ENCODE results near the gene RNMT.
"Not testable (repeated sequence)": the region's sequence is repeated elsewhere in the genome, so short reads cannot be mapped to it uniquely, and the experiment has no call there.

RNMT gene

DNA sequence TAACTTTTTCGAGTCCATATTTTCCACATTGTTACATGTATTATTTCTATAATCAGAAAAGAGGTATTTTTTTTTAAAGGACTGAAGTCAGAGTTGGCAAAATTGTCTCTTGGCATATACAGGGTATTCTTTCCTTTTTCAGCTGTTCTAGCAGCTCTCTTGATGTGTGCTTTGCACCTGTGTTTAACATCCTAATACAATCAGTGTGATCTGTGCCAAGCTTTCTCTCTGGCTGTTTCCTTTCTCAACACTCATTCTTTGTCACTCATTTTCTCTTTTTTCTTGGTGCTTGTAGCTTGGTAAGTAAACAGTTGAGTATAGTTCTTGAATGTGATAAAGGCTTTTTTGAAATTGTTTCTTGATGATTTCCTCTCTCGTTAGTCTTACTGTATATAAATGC is 9.2 kb downstream of the RNMT start:
- DNase-seq (ENCODE audit: low read depth): no peak

DNA sequence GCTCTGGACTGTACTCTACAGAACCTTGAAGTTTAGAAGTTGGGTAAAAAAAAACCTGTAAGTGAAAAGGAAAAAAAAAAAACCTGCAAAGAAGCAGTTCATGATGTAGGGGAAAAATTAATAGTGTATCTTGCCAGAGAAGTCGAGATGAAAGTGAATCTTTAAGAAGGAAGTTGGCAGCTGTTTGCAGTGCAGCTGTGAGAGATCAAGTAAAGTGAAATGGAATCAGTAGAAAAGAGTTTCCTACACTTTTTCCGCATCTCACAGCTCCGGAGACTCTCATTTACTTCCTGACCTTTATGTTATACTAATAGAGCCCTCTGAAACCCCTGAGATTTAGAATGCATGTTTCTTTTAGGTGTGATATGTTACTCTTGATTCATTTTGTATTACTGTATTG is 19.2 kb downstream of the RNMT start:
- no peak for DNase-seq (ENCODE audit: low read depth)

DNA sequence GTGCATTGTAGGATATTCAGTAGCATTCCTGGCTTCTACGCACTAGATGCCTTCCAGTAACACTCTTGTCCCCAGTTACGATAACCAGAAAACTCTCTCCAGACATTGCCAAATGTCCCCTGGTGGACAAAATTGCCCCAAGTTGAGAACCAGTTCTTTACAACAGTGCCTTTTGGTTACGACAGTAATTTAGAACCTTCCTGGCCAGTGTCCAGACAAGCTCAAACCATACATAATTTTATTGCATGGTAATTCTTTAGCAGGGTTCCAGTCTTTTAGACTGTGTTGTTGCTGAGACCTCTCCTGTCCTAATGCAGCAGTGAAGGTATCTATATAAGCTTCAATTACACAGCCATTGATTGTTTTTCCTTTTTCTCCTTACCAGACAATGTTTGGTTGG is 20.2 kb downstream of the RNMT start:
- DNase-seq (ENCODE audit: low read depth): no peak

DNA sequence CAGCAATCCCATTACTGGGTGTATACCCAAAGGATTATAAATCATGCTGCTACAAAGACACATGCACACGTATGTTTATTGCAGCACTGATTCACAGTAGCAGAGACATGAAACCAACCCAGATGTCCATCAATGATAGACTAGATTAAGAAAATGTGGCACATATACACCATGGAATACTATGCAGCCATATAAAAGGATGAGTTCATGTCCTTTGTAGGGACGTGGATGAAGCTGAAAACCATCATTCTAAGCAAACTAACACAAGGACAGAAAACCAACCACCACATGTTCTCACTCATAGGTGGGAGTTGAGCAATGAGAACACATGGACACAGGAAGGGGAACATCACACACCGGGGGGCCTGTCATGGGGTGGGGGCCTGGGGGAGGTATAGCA is 25.1 kb downstream of the RNMT start:
- not testable (repeated sequence) for DNase-seq (ENCODE audit: low read depth)

DNA sequence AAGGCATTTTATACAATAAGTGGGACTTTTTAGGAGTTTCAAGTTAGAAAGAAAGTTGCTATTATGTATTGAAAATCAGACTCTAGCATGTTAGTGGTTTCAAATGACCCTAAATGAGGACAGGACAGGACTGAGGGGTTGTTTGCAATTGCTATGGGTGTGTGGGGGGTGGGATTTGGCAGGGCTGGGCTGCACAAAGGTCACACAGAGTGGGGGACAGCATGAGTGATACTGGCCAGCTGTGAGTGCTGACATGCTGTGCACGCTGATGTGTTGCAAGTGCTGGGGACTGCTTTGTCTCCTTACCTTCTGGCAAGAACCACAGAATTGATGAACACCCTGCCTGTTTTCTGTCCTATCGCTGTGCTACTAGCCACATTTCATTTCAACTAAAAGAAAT is 29.8 kb downstream of the RNMT start:
- no peak for DNase-seq (ENCODE audit: low read depth)

DNA sequence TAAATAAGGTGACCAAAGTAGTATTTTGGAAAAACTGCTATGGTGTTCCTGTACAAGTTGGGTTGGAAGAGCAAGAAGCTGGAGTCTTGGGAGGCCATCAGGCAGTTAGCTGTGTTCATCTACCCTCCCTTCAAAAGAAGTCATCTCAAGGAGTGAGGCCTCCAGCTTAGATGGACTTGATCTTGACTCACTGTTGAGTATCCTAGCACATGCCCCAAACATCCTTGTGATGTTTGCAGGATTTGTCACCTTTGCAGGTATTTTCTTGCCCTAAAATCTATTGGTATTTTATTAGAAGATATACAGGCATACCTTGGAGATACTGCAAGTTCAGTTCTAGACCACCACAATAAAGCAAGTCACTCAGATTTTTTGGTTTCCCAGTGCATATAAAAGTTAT is 30.2 kb downstream of the RNMT start:
- no peak for DNase-seq (ENCODE audit: low read depth)

DNA sequence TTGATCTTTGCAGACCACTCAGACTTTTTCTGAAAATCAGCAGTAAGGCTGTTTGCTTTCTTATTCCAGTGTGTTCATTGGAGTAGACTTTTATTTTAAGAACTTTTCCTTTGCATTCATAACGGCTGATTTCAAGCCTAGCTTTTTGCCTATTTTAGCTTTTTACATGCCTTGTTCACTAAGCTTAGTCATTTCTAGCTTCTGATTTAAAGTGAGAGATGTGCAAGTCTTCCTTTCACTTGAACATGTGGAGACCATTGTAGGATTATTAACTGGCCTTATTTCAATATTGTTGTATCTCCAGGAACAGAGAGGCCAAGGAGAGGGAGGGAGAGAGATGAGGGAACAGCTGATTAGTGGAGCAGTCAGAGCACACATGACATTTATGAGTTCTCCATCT is 32.1 kb downstream of the RNMT start:
- no peak for DNase-seq (ENCODE audit: low read depth)

DNA sequence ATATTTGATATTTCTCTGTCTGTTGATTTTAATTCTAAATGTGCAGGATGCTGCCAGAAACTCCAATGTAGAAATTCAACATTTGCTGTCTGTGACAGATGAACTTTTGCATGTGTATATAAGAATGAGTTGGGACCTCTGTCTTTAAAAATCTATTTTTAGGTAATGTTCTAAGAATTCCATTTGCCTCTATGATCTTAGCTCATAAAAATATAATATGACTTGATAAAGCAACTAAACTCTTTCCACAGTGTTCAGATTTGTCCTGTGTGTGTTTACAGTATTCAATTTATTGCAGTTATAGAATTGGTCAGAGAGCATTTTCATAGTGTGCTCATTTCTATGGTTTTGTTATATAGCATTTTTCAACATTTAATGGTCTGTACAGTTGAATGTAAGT is 33.6 kb downstream of the RNMT start:
- no peak for DNase-seq (ENCODE audit: low read depth)

DNA sequence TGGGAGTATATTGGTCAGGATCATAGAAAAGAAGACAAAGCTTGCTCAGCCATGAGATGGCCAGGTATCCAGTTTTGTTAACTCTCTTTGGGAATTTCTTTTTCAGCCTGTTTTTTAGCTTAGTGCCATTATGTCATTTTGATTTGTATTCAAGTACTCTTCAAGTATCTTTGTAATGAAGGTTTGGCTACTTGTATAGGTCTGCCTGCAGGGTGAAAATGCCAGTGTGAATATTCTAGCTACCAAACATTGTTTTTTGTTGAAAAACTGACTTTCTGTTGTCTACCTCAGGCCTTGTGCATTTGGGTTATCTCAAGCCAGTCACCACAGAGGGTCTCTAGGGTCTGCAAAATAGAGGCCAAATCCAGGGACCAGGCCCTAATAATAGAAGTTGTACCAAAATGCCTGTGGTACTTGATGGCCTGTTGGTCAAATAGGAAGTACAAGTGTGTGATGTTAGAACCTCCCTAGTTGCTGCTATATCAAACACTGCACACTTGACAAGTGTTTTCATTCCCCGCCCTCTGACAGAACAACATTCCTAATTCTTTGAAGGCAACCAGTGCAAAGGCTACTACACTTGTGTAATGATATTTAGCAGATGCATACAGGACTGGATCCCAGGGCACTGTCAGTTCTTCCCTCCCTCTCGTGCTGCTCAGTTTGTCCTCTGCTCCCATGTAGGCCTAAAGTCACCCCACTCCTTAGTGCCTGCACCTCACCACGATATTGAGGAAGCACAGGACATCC is 36.4 kb downstream of the RNMT start:
- DNase-seq (ENCODE audit: low read depth): no peak

DNA sequence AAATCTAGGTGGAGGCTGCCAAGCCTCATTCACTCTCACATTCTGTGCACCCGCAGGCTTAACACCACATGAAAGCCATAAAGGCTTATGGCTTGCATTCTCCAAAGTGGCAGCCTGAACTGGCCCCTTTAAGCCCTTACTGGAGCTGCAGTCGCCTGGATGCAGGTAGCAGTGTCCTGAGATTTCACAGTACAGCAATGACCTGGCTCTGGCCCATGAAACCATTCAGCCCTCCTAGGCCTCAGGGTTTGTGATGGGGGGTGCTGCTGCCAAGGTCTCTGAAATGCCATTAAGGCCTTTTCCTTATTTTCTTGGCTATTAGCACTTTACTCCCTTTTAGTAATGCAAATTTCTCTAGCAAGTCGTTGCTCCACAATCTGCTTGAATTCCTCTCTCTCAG is 48.6 kb downstream of the RNMT start:
- no peak for DNase-seq (ENCODE audit: low read depth)

DNA sequence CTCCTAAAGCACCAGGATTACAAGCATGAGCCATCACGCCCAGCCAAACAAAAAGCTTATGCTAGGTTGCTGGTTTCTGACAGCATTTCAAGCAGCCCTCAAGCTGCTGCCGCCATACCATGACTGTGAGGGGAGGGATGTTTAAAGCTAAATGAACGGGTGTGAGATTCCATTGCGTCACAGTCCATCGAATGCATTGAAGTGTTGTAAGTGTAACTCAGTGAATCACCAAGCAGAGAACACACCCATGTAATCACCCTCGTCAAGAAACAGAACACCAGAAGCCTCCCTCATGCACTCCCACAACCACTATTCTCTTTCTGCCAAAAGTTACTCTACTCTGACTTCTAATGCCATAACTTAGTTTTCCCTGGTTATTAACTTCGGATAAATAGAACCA is 64.7 kb downstream of the RNMT start:
- DNase-seq (ENCODE audit: low read depth): no peak

DNA sequence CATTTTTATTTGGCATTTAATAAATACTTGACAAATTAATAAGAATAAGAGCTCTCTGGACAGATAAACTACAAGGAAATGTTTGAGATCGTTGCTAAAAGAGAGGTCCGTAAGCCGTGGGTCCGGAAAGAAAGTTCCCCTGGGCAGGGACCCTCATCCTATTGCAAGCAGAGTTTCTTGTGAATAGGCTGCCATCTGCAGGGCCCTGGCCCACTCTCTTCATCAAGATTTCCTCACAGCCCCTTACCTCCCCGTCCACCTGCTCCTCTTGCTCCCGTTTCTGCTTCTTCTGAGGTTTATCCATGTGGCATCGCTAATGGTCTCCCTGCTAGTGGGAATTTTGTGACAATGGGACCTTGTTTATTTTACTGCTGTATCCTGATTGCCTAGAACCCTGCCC is 67.3 kb downstream of the RNMT start:
- no peak for DNase-seq (ENCODE audit: low read depth)

DNA sequence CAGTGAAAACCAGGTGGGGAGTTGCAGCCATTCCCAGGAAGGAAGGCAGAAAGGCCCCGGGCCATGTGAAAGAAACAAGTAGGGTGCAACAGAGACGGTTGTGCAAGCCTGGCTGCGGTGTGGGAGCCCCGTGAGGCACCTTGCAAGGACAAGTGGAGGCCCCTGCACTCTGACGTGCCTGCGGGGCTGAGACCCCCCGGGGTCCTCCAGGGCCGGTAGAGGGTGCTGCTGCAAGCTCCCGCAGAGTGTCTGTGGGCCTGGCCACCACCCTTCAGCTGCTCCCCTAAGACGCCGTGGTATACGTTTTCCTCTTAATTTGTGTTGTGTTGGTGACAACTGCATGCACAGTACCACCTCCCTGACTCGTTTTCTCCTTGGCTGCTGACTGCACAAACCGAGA is 70.0 kb downstream of the RNMT start:
- DNase-seq (ENCODE audit: low read depth): no peak

DNA sequence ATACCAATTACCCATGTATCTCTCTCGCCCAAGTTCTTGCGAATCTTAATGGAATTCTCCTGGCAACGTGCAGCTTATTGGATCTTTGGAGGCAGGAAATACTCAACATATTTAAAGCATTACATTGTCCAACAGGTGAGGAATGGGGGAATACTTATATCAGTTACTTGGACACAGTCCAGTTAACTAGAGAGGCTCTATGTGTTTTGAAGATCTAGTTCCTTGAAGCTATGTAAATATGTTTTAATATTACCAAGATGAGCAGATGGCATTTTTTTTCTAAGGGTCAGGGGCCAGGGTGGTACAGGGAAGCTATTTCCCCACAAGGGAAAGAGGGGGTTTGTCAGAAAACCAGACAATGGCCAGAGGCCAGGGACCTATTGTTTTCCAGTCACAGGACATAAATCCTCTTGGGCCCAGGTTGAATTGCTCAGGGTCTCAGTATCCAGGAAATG is 70.7 kb downstream of the RNMT start:
- no peak for DNase-seq (ENCODE audit: low read depth)

DNA sequence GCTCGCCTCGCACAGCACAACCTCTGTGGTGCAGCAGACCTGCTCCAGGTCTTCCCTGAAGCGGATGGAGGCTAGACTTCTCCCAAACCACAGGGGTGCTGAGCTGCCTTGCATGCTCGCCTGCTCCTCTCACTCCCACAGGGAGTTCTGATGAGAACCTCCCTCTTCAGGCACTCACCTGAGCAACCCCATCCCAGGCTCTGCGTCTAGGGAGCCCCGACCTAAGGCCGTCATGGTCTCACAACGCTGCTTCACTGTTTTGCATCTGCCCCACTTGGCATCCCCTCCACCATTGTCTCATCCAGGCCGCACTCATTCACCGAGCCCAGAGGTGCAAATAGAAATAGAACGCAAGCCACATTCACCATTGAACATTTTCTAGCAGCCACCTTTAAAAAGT is 72.9 kb downstream of the RNMT start:
- DNase-seq (ENCODE audit: low read depth): no peak

DNA sequence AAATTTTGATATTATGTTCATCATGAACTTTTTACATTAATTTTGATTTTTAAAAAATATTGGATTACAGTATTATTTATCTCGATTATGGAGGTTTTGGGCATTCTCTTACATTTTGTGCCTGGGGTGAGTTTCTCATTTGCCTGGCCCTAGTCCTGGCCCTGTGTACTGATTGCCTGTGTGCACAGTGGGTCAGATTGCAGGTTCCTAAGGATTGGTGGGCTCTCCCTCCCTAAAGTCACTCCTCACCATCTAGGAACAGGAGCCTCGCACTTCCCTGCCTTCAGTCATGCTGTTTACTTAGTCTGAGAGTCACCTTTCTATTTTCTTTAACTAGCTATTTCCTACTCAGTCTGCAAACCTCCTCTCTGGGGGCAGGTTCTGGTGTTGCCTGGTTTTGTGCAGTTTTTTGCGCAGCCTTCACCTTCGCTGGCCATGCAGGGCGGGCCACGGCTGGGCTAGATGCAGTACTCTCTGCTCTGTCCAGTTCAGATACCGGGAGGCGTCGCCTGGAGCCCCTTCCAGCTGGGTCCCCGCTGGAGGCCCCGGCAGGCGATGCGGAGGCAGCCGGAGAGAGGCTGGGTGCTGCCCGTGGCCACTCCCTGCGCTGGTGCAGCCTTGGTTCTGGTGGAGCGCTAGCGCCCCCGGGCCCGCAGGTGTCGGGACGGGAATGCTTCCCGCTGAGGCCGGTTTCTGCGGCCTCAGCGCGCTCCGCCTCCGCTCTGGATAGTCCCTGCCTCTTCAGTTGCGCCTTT is 74.2 kb downstream of the RNMT start:
- DNase-seq (ENCODE audit: low read depth): no peak

DNA sequence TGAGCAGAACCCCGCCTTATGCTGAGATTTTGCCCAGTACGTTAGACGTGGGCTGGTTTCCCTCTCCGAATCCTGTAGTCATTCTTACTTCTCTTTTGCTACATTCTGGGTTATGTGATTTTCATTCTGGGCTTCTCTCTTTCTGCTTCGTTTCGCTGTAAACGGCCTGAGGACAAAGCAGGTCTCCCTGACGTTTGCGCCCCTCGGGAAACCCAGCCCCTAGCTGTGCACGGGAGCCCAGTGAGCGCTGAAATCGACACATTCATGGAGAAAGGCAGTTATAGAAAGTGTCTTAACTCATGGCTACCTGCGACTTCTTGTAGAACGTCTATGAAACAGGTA is 74.8 kb downstream of the RNMT start:
- no peak for DNase-seq (ENCODE audit: low read depth)

DNA sequence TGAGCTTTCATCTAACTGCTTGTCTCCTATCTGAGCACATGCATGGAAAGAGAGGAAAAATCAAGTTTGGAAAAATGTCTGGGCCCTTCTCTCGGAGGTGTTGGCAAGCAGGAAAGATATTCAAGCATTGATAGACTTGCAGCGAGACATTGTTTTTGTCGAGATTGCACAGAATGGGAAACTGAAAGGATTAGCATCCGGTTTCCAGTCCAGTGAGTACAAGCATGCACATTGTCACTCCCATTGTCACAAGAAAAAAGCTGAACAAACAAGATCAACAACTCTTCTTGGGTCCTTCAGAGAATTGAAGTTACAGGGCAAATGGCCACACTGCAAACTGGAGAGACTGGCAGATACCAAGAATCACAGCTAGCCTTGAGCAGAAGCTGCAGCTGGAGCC is 77.8 kb downstream of the RNMT start:
- DNase-seq (ENCODE audit: low read depth): no peak

DNA sequence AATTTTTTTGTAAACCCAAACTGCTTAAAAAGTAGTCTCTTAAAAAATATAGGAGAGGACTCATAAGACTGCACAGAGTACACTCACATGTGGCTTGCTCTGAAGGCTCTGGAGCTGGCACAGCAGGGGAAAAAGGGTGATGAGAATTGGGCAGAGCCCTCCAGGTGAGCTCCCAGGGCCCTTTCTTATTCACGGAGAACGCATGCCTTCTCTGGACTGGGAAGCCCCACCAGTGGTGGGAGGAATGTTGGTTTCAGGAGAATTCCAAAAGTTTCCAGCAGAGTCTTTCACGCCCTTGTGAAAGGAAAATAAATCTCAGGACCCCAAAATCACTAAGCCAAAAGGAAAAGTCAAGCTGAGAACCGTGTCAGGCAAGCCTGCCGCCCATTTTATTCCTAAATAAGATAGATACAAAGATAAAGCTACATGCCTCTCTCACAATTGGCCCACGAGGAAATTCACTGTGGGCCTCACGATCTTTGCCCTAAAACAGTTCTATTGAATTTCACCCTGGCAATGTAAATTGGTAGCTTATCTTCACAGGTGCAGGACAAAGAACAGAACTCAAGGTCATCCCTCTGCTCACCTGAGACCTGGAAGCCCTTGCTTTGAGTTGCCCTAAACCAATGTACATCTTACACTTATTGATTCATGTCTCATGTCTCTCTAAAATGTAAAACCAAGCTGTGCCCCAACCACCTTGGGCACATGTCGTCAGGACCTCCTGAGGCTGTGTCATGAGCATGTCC is 82.0 kb downstream of the RNMT start:
- no peak for DNase-seq (ENCODE audit: low read depth)

DNA sequence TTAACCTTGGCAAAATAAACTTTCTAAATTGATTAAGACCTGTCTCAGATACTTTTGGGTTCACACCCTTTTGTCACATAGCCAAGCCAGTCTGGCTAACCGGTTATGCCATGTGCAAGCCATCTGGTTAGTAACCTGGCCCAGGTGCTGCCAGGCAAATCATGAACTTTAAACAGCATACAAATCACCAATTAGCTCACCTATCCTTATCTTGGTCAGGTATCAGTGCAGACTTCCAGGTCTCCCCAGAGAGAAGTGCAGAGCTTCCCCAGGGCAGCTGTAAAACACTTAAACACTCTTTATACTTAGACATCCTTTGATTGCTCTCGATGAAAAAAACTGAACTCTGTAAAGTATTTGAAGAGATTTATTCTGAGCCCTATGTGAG is 82.6 kb downstream of the RNMT start:
- no peak for DNase-seq (ENCODE audit: low read depth)

DNA sequence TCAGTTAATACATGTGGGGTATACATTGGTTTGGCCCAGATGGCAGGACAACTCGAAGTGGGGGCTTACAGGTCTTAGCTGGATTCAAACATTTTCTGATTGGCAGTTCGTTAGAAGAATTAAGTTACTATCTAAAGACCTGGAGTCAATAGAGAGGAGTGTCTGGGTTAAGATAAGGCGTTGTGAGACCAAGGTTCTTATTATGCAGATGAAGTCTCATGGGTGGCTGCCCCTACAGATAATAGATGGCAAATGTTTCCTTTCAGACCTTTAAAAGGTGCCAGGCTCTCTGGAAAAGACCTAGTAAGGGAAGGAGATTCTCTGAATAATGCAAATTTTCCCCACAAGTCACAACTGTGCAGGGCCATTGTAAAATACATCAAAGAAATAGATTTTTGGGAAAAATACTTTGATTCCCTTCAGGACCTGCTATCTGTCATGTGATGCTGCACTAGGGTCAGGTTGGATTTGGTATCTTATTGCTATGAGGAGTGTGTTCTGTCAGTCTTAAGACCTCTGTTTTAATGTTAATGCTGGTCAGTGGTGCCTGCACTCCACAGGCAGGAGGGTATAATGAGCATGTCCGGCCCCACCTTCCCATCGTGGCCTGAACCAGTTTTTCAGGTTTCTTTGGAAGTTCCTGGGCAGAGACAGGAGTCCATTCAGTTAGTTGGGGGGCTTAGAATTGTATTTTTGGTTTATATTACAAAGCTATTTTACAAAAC is 83.2 kb downstream of the RNMT start:
- DNase-seq (ENCODE audit: low read depth): no peak

DNA sequence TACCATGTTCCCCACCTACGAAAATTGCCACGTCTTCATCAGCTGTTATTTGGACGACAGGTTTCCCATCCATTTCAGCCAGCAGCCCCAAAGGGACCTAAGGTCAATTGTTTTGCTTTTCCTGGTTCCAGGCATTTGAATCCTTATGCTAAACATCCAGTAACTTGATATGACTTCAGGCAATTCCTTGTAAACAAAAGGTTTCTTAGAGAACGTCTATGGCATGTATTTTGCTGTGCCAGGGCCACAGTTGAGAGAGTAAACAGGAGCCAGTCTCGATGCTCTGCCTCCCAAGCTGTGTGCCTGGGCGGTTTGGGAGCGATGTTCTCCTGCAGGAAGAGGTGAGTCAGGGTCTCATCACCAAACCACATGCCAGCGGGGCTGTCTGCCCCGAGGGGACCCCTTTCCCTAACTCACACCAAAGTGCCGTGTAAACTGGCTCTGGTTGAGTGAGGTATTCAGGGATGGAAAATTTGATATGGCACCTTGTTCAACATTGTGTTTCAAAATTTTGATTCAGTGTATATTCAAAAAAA is 84.5 kb downstream of the RNMT start:
- DNase-seq (ENCODE audit: low read depth): no peak
